ENCODE measurements around the gene DIABLO.
"Not testable (repeated sequence)": the region's sequence is repeated elsewhere in the genome, so short reads cannot be mapped to it uniquely, and the experiment has no call there.

The DIABLO gene

DNA sequence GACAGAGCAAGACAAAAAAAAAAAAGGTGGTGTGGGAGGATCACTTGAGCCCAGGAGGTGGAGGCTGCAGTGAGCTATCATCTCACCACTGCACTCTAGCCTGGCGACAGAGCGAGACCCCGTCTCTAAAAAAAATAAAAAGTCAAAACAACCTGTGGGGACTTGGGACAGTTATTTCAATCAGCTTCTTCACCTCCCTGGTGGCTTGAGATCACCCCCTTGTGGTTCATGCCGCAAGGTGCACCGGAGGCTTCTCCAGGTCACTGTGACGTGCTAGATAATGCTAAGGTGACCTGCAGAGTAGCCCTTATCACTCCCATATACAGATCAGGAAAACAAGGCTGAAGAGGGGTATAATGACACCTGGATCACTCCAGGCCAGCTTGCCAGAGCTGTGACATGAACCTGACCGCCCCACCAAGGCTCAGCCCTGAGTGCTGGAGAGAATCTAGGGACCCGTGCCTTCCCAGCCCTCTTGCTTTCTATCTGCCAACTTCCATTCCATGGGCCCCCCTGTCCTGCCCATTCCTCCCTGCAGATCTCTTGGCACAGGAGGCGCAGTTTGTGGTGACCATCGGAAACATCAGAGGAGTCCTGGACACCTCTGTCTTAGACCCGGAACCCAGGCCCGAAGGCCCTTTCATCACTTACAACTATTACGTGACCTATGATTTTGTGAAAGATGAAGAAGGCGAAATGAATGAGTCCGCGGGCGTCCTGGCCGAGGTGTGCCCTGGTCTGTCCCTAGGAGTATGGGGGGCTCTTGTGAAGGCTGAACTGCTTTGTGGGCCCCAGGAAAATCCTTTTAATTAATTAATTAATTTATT is 34.8 kb downstream of the DIABLO start:
- DNase-seq (ENCODE audit: insufficient read length, low spot score), result peak; percentile 72
- FAIRE-seq, result peak; percentile 72

DNA sequence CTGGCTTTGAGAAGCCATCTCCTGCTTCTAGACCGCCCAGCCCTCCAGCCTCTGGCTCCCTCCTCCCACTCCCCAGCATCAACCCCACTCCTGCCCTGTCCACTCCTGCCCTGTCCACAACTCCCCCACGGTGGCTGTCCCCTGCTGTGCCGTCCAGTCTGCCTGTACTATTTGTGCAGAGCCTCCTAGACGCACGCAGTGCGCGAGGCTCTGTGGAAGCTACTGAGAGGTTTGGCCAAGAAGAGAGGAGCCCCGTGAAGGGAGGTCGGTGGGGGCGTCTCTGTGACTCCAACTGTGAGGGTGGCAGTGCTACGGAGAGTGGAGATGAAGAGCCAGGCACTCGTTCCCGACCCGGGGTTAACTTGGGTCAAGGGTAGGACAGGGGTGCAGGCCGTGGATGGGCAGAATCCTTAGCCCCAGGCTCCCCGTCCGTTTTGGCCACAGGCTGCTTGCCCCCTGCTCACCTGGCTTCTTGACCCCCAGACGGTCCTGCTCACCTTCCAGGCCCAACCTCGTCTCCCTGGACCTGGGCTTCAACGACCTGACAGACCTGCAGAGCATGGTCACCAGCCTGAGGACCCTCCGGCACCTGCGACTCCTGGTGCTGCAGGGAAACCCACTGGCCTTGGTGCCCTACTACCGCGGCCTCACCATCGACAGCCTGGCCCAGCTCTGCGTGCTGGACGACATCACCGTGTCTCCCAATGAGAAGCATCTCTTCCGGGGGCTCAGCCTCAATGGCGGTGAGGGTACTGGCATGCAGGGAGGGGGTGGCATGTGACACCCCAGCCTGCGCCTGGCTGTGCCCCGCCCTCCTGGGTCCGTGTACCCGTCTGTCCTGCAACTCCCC is 36.0 kb downstream of the DIABLO start:
- FAIRE-seq (no peak), DNase-seq (ENCODE audit: insufficient read length, low spot score) (no peak)

DNA sequence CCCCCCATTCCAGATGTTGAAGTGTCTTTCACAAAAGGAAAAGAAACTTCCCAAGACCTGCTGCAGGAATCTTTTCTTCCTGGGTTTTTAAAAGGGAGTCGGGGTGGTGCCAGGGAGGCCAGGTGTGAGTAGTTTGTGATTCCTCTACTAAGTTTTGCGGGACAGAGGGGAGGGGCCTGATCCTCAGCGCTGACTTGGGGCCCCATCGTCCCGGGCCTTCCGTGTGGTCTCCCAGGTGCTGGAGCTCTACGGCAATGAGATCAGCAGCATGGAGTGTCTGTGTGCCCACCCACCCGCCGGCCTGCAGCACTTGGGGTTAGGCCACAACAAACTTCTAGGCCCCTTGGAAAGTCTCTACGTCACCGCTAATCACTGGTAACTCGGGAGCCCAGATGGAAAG is 38.4 kb downstream of the DIABLO start:
- FAIRE-seq (no peak), DNase-seq (ENCODE audit: insufficient read length, low spot score) (no peak)

- no peak for FAIRE-seq
- DNase-seq (ENCODE audit: insufficient read length, low spot score), result no peak
Measured at GRCh38 chr12:122185494-122186082, 40.3 kb downstream of the DIABLO start.

DNA sequence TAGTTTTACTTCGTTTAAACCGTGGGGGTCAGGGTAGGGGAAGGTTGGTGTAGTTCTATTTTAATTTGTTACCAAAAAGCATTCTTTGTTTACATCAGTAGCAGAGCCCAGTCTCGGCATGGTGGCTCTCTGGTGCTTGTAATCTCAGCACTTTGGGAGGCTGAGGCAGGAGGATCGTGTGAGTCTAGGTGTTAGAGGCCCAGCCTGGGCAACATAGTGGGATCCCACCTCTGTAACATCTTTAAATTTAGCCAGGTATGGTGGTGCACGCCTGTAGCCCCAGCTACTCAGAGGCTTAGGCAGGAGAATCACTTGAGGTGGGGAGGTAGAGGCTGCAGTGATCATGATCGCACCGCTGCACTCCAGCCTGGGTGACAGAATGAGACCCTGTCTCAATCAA is 40.8 kb downstream of the DIABLO start:
- no peak for FAIRE-seq
- no peak for DNase-seq (ENCODE audit: insufficient read length, low spot score)

- DNase-seq (ENCODE audit: insufficient read length, low spot score) (no peak), FAIRE-seq (no peak)
Measured at GRCh38 chr12:122184517-122184916, 41.3 kb downstream of the DIABLO start.

DNA sequence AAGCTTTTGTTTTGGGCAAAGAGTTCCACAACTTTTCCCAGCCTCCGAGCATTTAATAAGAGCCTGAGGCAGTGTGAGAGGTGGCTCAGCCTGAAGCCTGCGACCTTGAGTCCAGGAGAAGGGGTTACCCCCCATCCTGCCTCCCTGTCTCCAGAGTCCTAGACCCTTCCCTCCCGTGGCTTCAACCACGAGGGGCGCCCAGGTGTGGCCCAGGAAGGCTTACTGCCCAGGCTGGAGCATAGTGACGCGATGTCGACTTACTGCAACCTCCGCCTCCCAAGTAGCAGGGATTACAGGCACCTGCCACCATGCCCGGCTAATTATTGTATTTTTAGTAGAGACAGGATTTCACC is 42.3 kb downstream of the DIABLO start:
- DNase-seq (ENCODE audit: insufficient read length, low spot score), result no peak
- no peak for FAIRE-seq

DNA sequence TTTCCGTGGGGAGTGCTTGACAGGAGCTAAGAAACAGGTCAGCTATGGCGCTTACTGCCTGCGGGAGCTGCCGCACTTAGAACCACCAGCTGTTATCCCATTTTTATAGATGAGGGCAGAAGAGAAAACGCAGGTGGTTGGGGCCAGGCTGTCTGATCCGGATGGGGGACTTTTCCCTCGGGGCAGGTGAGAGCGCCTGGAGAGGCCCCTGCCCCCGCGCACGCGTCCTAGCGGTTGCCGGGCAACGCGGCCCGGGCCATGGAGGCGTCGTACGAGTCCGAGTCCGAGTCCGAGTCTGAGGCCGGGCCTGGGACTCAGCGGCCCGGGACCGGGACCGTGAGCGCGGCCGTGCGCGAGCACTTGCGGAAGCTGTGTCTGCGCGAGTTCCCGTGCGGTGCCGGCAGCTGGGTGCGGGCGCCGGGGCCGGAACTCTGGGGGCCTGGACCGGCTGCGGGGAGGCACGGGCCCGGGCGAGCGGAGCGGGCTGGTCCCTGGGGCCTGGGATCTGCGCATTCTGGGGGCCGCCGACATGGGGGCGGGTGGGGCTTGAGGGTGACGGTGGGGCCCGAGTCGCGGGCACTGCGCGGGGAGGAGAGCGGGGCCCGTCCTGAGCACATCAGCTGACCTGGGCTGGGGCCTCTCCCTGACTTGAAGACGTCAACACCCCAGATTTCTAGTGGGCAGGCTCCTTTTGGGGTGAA is 42.8 kb downstream of the DIABLO start, which contains the start of gene LRRC43:
Gene LRRC43 (plus strand): TSS at position 237 of the 701 bp plus-strand sequence. CDS start 22 bp downstream, at position 259.
- DNase-seq (ENCODE audit: insufficient read length, low spot score) (no peak), FAIRE-seq (no peak)

DNA sequence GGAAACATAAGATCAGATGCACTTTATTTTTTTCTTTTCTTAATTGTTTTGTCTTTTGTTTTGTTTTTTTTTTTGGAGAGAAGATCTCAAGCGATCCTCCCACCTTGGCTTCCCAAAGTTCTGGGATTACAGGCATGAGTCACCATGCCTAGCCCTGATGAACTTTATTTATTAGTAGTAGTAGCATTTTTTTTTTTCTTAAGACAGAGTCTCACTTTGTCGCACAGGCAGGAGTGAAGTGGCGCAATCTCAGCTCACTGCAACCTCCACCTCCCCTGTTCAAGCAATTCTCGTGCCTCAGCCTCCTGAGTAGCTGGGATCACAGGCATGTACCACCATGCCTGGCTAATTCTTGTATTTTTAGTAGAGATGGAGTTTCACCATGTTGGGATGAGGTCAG is 49.4 kb downstream of the DIABLO start:
- not testable (repeated sequence) for DNase-seq (ENCODE audit: insufficient read length, low spot score); FAIRE-seq

DNA sequence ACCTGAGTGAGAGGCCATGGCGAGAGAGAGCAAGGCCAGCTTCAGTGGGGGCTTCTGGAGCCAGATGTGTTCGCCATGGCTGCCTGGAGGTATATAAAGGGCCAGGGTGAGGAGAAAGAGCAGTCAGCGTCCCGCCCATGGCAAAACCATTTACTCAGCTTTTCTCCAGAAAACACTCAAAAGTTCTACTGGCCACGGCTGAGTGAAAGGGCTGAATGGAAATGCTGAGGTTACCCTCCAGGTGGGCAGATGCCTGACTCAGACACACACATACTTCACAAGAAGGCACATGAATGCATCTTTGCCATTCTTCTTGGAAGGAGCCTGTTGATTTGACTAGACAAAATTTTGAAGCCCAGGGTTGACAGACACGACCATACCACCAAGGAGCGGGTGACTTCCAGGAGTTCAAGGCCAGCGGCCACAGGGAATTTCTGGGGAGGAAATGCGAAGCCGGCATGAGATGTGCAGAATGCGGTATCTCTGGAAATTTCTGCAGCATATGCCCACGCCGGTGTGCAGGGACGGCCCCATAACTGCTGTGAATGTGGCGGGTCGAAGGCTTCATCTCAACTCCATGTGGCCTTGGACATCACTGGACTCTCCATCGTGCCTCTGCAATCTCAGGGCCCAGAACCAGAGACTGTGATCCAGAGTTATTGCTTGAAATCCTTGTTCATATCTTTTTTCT is 51.6 kb downstream of the DIABLO start, which contains the start of gene IL31:
Gene IL31 (minus strand): TSS at position 67 of the 691 bp plus-strand sequence. CDS start 49 bp downstream, at position 18.
- no peak for FAIRE-seq
- no peak for DNase-seq (ENCODE audit: insufficient read length, low spot score)

DNA sequence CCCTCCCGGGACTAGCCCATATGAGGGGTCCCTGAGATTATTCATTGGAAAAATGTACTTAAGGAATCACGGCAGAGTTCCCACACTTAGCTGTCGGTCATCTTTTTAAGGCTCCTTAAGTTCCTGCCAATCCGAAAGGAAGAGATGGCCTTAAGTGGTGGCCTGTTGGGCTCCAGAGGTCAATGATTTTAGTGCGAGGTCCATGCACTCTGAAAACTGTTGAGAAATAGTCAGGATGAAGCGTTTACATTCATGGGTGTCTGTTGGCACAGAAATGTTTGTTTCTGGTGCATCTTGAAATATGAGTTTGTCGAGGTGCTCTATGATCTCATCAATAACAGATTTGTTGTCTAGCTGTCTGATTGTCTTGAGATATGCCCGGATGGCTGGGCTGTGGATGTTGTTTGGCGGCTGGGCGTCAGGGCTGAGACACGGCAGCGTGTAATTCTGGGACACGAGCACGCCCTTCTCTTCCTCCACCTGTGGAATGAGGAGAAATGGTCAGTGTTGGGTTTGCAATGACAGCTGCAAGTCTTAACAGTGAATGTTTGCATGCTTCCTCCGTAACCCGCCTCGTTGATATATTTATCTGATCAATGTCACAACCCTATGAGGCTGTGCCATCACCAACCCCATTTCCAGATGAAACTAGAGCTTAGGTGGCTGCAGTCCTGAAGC is 53.5 kb downstream of the DIABLO start:
- FAIRE-seq, result no peak
- no peak for DNase-seq (ENCODE audit: insufficient read length, low spot score)

DNA sequence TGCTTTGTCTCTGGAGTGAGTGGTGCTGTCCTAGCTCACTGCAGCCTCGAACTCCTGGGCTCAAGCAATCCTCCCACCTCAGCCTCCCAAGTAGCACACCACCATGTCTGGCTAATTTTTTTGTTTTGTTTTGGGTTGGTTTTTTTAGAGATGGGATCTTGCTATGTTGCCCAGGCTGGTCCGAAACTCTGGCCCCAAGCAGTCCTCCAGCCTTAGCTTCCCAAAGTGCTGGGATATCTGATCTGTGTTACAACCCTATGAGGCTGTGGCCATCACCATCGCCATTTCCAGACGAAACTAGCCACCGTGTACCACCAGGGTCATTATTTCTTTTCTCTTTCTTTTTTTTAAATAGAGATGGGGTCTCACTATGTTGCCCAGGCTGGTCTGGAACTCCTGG is 54.5 kb downstream of the DIABLO start:
- no peak for FAIRE-seq
- DNase-seq (ENCODE audit: insufficient read length, low spot score), result no peak

- DNase-seq (ENCODE audit: insufficient read length, low spot score), result no peak
- no peak for FAIRE-seq
Measured at GRCh38 chr12:122168492-122168891, 57.4 kb downstream of the DIABLO start.

DNA sequence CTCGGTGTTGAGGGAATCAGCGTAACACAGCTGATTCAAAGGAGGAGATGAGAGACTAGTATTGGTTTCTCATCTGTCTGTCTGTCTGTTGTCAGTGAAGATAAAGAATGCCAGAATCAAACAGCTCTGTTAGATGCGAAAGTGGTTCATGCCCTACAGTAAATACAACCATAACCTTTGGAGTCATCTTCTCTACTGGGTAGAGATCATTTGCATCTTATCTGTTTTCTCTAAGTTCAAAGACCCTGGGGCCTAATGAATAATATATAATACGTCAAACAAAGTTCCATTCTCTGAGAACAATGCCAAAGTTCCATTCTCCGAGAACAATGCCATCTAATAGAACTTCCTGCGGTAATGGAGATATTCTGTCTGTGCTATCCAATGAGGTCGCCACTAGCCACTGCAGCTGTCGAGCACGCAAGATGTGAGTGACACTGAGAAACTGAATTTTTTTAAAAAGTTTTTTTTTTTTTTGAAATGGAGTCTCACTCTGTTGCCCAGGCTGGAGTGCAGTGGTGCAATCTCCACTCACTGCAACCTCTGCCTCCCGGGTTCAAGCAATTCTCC is 58.4 kb downstream of the DIABLO start:
- DNase-seq (ENCODE audit: insufficient read length, low spot score) (no peak), FAIRE-seq (no peak)

GRCh38 chr12:122166422-122167349 is 59.2 kb downstream of the DIABLO start:
- no peak for FAIRE-seq
- DNase-seq (ENCODE audit: insufficient read length, low spot score), result no peak

- FAIRE-seq, result no peak
- DNase-seq (ENCODE audit: insufficient read length, low spot score), result no peak
Measured at GRCh38 chr12:122162976-122163375, 62.9 kb downstream of the DIABLO start.

DNA sequence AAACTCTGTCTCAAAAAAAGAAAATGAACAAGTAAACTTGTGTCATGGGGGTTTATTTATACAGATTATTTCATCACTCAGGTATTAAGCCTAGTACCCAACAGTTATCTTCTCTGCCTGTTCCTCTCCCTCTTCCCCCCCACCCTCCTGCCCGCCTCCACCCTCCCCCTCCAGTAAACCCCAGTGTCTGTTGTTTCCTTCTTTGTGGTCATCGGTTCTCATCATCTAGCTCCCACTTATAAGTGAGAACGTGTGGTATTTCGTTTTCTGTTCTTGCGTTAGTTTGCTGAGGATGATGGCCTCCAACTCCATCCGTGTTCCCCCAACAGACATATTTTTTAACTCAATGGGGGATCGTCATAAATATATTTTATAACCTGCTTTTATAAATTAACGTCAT is 64.2 kb downstream of the DIABLO start:
- no peak for DNase-seq (ENCODE audit: insufficient read length, low spot score)

GRCh38 chr12:122160761-122161160 is 65.1 kb downstream of the DIABLO start:
- no peak for DNase-seq (ENCODE audit: insufficient read length, low spot score)
- FAIRE-seq, result no peak

More for the DNA sequence above, 64.2 kb downstream of the DIABLO start:
- no peak for FAIRE-seq
